ENCODE data around the gene TENT5D.
"Not testable (repeated sequence)": the region's sequence is repeated elsewhere in the genome, so short reads cannot be mapped to it uniquely, and the experiment has no call there.

The TENT5D gene

GRCh38 chrX:80420147-80420546 is at the start of gene TENT5D:
TENT5D (plus strand) TSS chrX:80420447; CDS start chrX:80442540, 22,093 bp downstream.
- Histone ChIP-seq H3K27me3 (ENCODE audit: insufficient read depth, low read length) (no peaks in the 10 kb centered on the region), H3K9me3 (ENCODE audit: insufficient read depth, low read depth, low read length) (no peaks in the 10 kb centered on the region), H3K4me1 (ENCODE audit: insufficient read depth, low read length) (no peaks in the 10 kb centered on the region), H3K9ac (ENCODE audit: low read depth, low read length) (no peak within 1 kb of the TSS), H3K27ac (ENCODE audit: low read length) (no peak within 1 kb of the TSS), H3K4me3 (ENCODE audit: low read length) (no peak within 1 kb of the TSS), H3K36me3 (ENCODE audit: insufficient read depth, low read depth, low read length) (no peaks in the 10 kb centered on the region)

GRCh38 chrX:80385651-80386050 is 34.6 kb upstream of the TENT5D start:
- H3K27ac ChIP-seq (ENCODE audit: low read length); H3K9me3 ChIP-seq (ENCODE audit: insufficient read depth, low read depth, low read length); H3K36me3 ChIP-seq (ENCODE audit: insufficient read depth, low read depth, low read length); H3K4me3 ChIP-seq (ENCODE audit: low read length); H3K4me1 ChIP-seq (ENCODE audit: insufficient read depth, low read length); H3K27me3 ChIP-seq (ENCODE audit: insufficient read depth, low read length); H3K9ac ChIP-seq (ENCODE audit: low read depth, low read length): not testable (repeated sequence)

GRCh38 chrX:80388206-80388605 is 32.0 kb upstream of the TENT5D start:
- Histone ChIP-seq H3K27me3 (ENCODE audit: insufficient read depth, low read length) (no peaks in the 10 kb centered on the region), H3K9ac (ENCODE audit: low read depth, low read length) (no peak overlapping the region), H3K36me3 (ENCODE audit: insufficient read depth, low read depth, low read length) (no peaks in the 10 kb centered on the region), H3K27ac (ENCODE audit: low read length) (no peak overlapping the region), H3K4me1 (ENCODE audit: insufficient read depth, low read length) (no peaks in the 10 kb centered on the region), H3K4me3 (ENCODE audit: low read length) (no peak overlapping the region), H3K9me3 (ENCODE audit: insufficient read depth, low read depth, low read length) (no peaks in the 10 kb centered on the region)

- no peaks in the 10 kb centered on the region for H3K36me3 ChIP-seq (ENCODE audit: insufficient read depth, low read depth, low read length)
- no peaks in the 10 kb centered on the region for H3K27me3 ChIP-seq (ENCODE audit: insufficient read depth, low read length)
- H3K4me1 ChIP-seq (ENCODE audit: insufficient read depth, low read length), result no peaks in the 10 kb centered on the region
- no peak overlapping the region for H3K4me3 ChIP-seq (ENCODE audit: low read length)
- no peaks in the 10 kb centered on the region for H3K9me3 ChIP-seq (ENCODE audit: insufficient read depth, low read depth, low read length)
- H3K9ac ChIP-seq (ENCODE audit: low read depth, low read length), result no peak overlapping the region
- H3K27ac ChIP-seq (ENCODE audit: low read length), result no peak overlapping the region
These were observed 8.2 kb upstream of the TENT5D start for GRCh38 chrX:80412042-80412441.

- Histone ChIP-seq H3K4me1 (ENCODE audit: insufficient read depth, low read length) (no peaks in the 10 kb centered on the region), H3K4me3 (ENCODE audit: low read length) (no peak overlapping the region), H3K27ac (ENCODE audit: low read length) (no peak overlapping the region), H3K27me3 (ENCODE audit: insufficient read depth, low read length) (no peaks in the 10 kb centered on the region), H3K9ac (ENCODE audit: low read depth, low read length) (no peak overlapping the region), H3K36me3 (ENCODE audit: insufficient read depth, low read depth, low read length) (no peaks in the 10 kb centered on the region), H3K9me3 (ENCODE audit: insufficient read depth, low read depth, low read length) (no peaks in the 10 kb centered on the region)
These were observed 2.8 kb downstream of the TENT5D start for GRCh38 chrX:80423000-80423399.

GRCh38 chrX:80423744-80424143 is 3.5 kb downstream of the TENT5D start:
- Histone ChIP-seq H3K27ac (ENCODE audit: low read length) (no peak overlapping the region), H3K9ac (ENCODE audit: low read depth, low read length) (no peak overlapping the region), H3K36me3 (ENCODE audit: insufficient read depth, low read depth, low read length) (no peaks in the 10 kb centered on the region), H3K9me3 (ENCODE audit: insufficient read depth, low read depth, low read length) (no peaks in the 10 kb centered on the region), H3K4me1 (ENCODE audit: insufficient read depth, low read length) (no peaks in the 10 kb centered on the region), H3K4me3 (ENCODE audit: low read length) (no peak overlapping the region), H3K27me3 (ENCODE audit: insufficient read depth, low read length) (no peaks in the 10 kb centered on the region)

GRCh38 chrX:80430826-80431504 is 10.7 kb downstream of the TENT5D start:
- H3K27me3 ChIP-seq (ENCODE audit: insufficient read depth, low read length), result no peaks in the 10 kb centered on the region
- peaks cover 13% of the 10 kb centered on the region for H3K9me3 ChIP-seq (ENCODE audit: insufficient read depth, low read depth, low read length)
- H3K36me3 ChIP-seq (ENCODE audit: insufficient read depth, low read depth, low read length), result no peaks in the 10 kb centered on the region
- H3K4me1 ChIP-seq (ENCODE audit: insufficient read depth, low read length), result no peaks in the 10 kb centered on the region
- H3K4me3 ChIP-seq (ENCODE audit: low read length), result no peak overlapping the region
- H3K9ac ChIP-seq (ENCODE audit: low read depth, low read length), result no peak overlapping the region
- no peak overlapping the region for H3K27ac ChIP-seq (ENCODE audit: low read length)

GRCh38 chrX:80431505-80431832 is 11.2 kb downstream of the TENT5D start:
- Histone ChIP-seq H3K9ac (ENCODE audit: low read depth, low read length) (no peak overlapping the region), H3K27ac (ENCODE audit: low read length) (no peak overlapping the region), H3K27me3 (ENCODE audit: insufficient read depth, low read length) (no peaks in the 10 kb centered on the region), H3K4me1 (ENCODE audit: insufficient read depth, low read length) (no peaks in the 10 kb centered on the region), H3K4me3 (ENCODE audit: low read length) (no peak overlapping the region), H3K9me3 (ENCODE audit: insufficient read depth, low read depth, low read length) (peaks cover 13% of the 10 kb centered on the region), H3K36me3 (ENCODE audit: insufficient read depth, low read depth, low read length) (no peaks in the 10 kb centered on the region)

GRCh38 chrX:80432441-80432840 is 12.2 kb downstream of the TENT5D start:
- Histone ChIP-seq H3K4me1 (ENCODE audit: insufficient read depth, low read length) (no peaks in the 10 kb centered on the region), H3K27me3 (ENCODE audit: insufficient read depth, low read length) (no peaks in the 10 kb centered on the region), H3K9ac (ENCODE audit: low read depth, low read length) (no peak overlapping the region), H3K36me3 (ENCODE audit: insufficient read depth, low read depth, low read length) (no peaks in the 10 kb centered on the region), H3K4me3 (ENCODE audit: low read length) (no peak overlapping the region), H3K9me3 (ENCODE audit: insufficient read depth, low read depth, low read length) (peaks cover 13% of the 10 kb centered on the region), H3K27ac (ENCODE audit: low read length) (no peak overlapping the region)

- H3K4me1 ChIP-seq (ENCODE audit: insufficient read depth, low read length), result no peaks in the 10 kb centered on the region
- no peaks in the 10 kb centered on the region for H3K27me3 ChIP-seq (ENCODE audit: insufficient read depth, low read length)
- no peak overlapping the region for H3K9ac ChIP-seq (ENCODE audit: low read depth, low read length)
- peaks cover 13% of the 10 kb centered on the region for H3K9me3 ChIP-seq (ENCODE audit: insufficient read depth, low read depth, low read length)
- no peak overlapping the region for H3K27ac ChIP-seq (ENCODE audit: low read length)
- H3K36me3 ChIP-seq (ENCODE audit: insufficient read depth, low read depth, low read length), result no peaks in the 10 kb centered on the region
- no peak overlapping the region for H3K4me3 ChIP-seq (ENCODE audit: low read length)
These were observed 12.6 kb downstream of the TENT5D start for GRCh38 chrX:80432863-80433262.

- not testable (repeated sequence) for H3K36me3 ChIP-seq (ENCODE audit: insufficient read depth, low read depth, low read length); H3K9ac ChIP-seq (ENCODE audit: low read depth, low read length); H3K4me3 ChIP-seq (ENCODE audit: low read length); H3K4me1 ChIP-seq (ENCODE audit: insufficient read depth, low read length); H3K27me3 ChIP-seq (ENCODE audit: insufficient read depth, low read length); H3K27ac ChIP-seq (ENCODE audit: low read length); H3K9me3 ChIP-seq (ENCODE audit: insufficient read depth, low read depth, low read length)
These were observed 47.9 kb downstream of the TENT5D start for GRCh38 chrX:80468166-80468565.

- Histone ChIP-seq H3K27ac (ENCODE audit: low read length) (no peak overlapping the region), H3K27me3 (ENCODE audit: insufficient read depth, low read length) (no peaks in the 10 kb centered on the region), H3K4me3 (ENCODE audit: low read length) (no peak overlapping the region), H3K9me3 (ENCODE audit: insufficient read depth, low read depth, low read length) (0 out of 2 replicates have a peak, but pooled peaks cover 3% of the 10 kb centered on the region), H3K9ac (ENCODE audit: low read depth, low read length) (no peak overlapping the region), H3K36me3 (ENCODE audit: insufficient read depth, low read depth, low read length) (no peaks in the 10 kb centered on the region), H3K4me1 (ENCODE audit: insufficient read depth, low read length) (no peaks in the 10 kb centered on the region)
These were observed 51.3 kb downstream of the TENT5D start for GRCh38 chrX:80471582-80471981.
